Astrocyte (in vitro differentiated cells and primary cell): ENCODE data around the gene AP1G2. TPM values are rescaled to one million over a fixed set of nuclear protein-coding genes. Genes with fewer than 3 reads are reported as not detected.

Experiments used
- DNase-seq: peaks from one replicate; pipeline ENCODE4 v3.0.0-alpha.2; 2010; ENCODE audit warnings: low read depth
- FAIRE-seq: peaks from 2 replicates; lab custom pipeline; 2011; peaks lifted over from hg19 to GRCh38; lab: Jason Lieb, UNC
- H2AFZ ChIP-seq: 2 replicates; pipeline ENCODE4 v1.6.0; 2012; ENCODE audit warnings: low read depth, low read length, inconsistent platforms
- H3K27ac ChIP-seq: 2 replicates; pipeline ENCODE4 v1.5.1; 2011; ENCODE audit warnings: low read depth, low read length, inconsistent platforms
- H3K27me3 ChIP-seq: 2 replicates; pipeline ENCODE4 v1.6.0; 2011; ENCODE audit warnings: low read length, inconsistent platforms; ENCODE audit not compliant: insufficient read depth
- H3K36me3 ChIP-seq: 2 replicates; pipeline ENCODE4 v1.5.1; 2011; ENCODE audit warnings: low read length, inconsistent platforms; ENCODE audit not compliant: insufficient read depth
- H3K4me1 ChIP-seq: 2 replicates; pipeline ENCODE4 v1.5.1; 2011; ENCODE audit warnings: low read length, inconsistent platforms; ENCODE audit not compliant: insufficient read depth
- H3K4me2 ChIP-seq: 2 replicates; pipeline ENCODE4 v1.6.0; 2012; ENCODE audit warnings: low read length, inconsistent platforms
- H3K4me3 ChIP-seq: 2 replicates; pipeline ENCODE4 v1.5.1; 2011; ENCODE audit warnings: low read depth, mild to moderate bottlenecking, low read length, inconsistent platforms; ENCODE audit not compliant: insufficient read depth
- H3K79me2 ChIP-seq: 2 replicates; pipeline ENCODE4 v1.6.0; 2012; ENCODE audit warnings: mild to moderate bottlenecking, low read length, inconsistent platforms; ENCODE audit not compliant: insufficient read depth
- H3K9ac ChIP-seq: 2 replicates; pipeline ENCODE4 v1.6.0; 2012; ENCODE audit warnings: mild to moderate bottlenecking, low read length, inconsistent platforms
- H3K9me3 ChIP-seq: 2 replicates; pipeline ENCODE4 v1.5.1; 2012; ENCODE audit warnings: low read depth, mild to moderate bottlenecking, low read length, inconsistent platforms; ENCODE audit not compliant: insufficient read depth
- H4K20me1 ChIP-seq: 2 replicates; pipeline ENCODE4 v1.6.0; 2012; ENCODE audit warnings: low read length, inconsistent platforms; ENCODE audit not compliant: insufficient read depth
- H3K27ac Mint-ChIP-seq: one replicate; pipeline ENCODE4 v1.8.0; 2021; ENCODE audit warnings: mild to moderate bottlenecking, mixed read lengths; ENCODE audit not compliant: unreplicated experiment
- H3K27me3 Mint-ChIP-seq: one replicate; pipeline ENCODE4 v1.8.0; 2021; ENCODE audit warnings: low read depth, mixed read lengths; ENCODE audit not compliant: unreplicated experiment
- H3K36me3 Mint-ChIP-seq: one replicate; pipeline ENCODE4 v1.8.0; 2021; ENCODE audit warnings: low read depth, mixed read lengths; ENCODE audit not compliant: unreplicated experiment
- H3K4me1 Mint-ChIP-seq: one replicate; pipeline ENCODE4 v1.8.0; 2021; ENCODE audit warnings: low read depth, mixed read lengths; ENCODE audit not compliant: unreplicated experiment
- H3K4me3 Mint-ChIP-seq: one replicate; pipeline ENCODE4 v1.8.0; 2021; ENCODE audit warnings: mild to moderate bottlenecking, moderate library complexity, mixed read lengths; ENCODE audit not compliant: unreplicated experiment
- H3K9me3 Mint-ChIP-seq: one replicate; pipeline ENCODE4 v1.8.0; 2021; ENCODE audit warnings: mild to moderate bottlenecking, mixed read lengths; ENCODE audit not compliant: unreplicated experiment
- EZH2 ChIP-seq: IDR thresholded peaks from 2 replicates; pipeline ENCODE4 v1.6.1; 2012; ENCODE audit warnings: mild to moderate bottlenecking, low read length, inconsistent platforms; ENCODE audit not compliant: insufficient read depth
- total RNA-seq: library from RNA; stranded (reverse); gene quantifications from 2 replicates; pipeline ENCODE4 v1.2.1, GENCODE V29; 2021
- TF ChIP-seq, protein P1 (sequence below): IDR thresholded peaks from 2 replicates; pipeline ENCODE4 v1.5.1; 2011; ENCODE audit warnings: low read depth, mild to moderate bottlenecking, inconsistent platforms, low read length, moderate library complexity; ENCODE audit not compliant: insufficient read depth

AP1G2 gene
- total RNA-seq, 1 donor from 2014 or later, result 80.9 TPM

DNA sequence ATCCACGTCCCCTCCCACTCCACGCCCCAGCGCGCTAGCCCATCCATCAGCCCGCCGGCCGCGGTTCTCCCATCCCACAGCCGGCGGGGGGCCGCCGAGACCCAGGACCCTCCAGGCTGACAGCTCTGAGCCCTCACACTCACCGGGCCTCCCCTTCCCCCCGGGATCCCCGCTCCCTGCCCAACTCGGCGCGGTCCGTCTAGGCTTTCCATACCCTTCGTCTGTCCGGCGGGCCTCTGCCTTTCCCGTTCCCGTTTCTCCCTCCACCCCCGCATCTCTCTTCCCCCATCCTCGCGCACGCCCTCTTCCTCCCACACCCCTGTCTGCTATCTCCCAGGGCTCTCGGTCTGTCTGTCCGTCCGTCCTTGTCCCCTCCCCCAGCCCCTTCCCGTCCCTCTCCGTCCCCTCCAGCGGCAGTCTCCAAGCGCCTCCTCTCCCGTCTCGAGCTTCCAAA, 16.8 kb downstream of the AP1G2 start:
- H3K36me3 Mint-ChIP-seq, result no peaks in the 10 kb centered on the region
- H3K9me3 Mint-ChIP-seq, result no peaks in the 10 kb centered on the region
- H3K4me2 ChIP-seq, result peak overlapping the region; percentile 98
- no peak overlapping the region for H3K27ac ChIP-seq
- peak overlapping the region; percentile 80 for H2AFZ ChIP-seq
- H3K4me1 Mint-ChIP-seq, result peaks cover 5% of the 10 kb centered on the region
- H4K20me1 ChIP-seq, result no peaks in the 10 kb centered on the region
- peaks cover 20% of the 10 kb centered on the region for H3K4me1 ChIP-seq
- no peaks in the 10 kb centered on the region for H3K9me3 ChIP-seq
- peak overlapping the region; percentile 81 for H3K9ac ChIP-seq
- H3K79me2 ChIP-seq, result peaks cover 5% of the 10 kb centered on the region
- H3K36me3 ChIP-seq, result no peaks in the 10 kb centered on the region
- H3K4me3 Mint-ChIP-seq, result no peak overlapping the region
- H3K27ac Mint-ChIP-seq, result peak overlapping the region; percentile 78
- FAIRE-seq, result no peak
- no peaks in the 10 kb centered on the region for H3K27me3 ChIP-seq
- H3K27me3 Mint-ChIP-seq, result no peaks in the 10 kb centered on the region
- TF ChIP-seq, protein P1, sequence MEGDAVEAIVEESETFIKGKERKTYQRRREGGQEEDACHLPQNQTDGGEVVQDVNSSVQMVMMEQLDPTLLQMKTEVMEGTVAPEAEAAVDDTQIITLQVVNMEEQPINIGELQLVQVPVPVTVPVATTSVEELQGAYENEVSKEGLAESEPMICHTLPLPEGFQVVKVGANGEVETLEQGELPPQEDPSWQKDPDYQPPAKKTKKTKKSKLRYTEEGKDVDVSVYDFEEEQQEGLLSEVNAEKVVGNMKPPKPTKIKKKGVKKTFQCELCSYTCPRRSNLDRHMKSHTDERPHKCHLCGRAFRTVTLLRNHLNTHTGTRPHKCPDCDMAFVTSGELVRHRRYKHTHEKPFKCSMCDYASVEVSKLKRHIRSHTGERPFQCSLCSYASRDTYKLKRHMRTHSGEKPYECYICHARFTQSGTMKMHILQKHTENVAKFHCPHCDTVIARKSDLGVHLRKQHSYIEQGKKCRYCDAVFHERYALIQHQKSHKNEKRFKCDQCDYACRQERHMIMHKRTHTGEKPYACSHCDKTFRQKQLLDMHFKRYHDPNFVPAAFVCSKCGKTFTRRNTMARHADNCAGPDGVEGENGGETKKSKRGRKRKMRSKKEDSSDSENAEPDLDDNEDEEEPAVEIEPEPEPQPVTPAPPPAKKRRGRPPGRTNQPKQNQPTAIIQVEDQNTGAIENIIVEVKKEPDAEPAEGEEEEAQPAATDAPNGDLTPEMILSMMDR, result no peak
- TF ChIP-seq EZH2, result no peak
- no peak for DNase-seq
- H3K4me3 ChIP-seq, result peak overlapping the region; percentile 73

DNA sequence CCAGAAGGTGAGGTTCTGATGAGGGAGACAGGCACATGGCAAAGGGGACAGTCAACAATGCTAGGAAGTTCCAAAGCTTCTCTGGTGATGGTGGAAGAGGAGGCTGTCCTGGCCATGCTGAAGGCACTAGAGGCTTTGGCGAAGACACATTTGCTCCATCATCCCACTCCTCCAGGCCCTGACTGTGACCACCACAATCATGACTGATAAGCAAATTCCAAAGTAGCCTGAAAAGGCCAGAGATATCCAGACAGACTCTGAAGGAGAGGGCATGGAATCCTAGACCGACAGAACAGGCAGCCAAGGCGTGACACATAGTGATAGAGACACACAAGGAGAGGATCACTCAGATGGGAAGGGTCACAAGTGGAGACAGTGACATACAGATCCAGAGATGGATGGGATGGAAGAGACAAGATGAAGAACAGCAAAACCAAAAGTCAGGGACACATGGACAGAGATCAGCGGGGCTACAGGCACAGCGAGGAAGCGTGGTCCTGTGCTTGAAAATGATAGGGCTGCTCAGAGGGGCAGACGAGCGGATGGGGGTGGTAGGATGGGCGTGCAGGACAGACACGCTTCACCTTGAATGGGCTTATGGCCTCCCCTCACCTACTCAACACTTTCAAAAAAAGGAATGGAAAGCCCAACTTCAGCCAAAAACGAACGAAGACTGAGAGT, 17.3 kb downstream of the AP1G2 start:
- no peak for FAIRE-seq
- H3K4me1 Mint-ChIP-seq, result peaks cover 8% of the 10 kb centered on the region
- peak overlapping the region; percentile 81 for H3K9ac ChIP-seq
- peaks cover 5% of the 10 kb centered on the region for H3K79me2 ChIP-seq
- no peaks in the 10 kb centered on the region for H3K27me3 Mint-ChIP-seq
- peaks cover 2% of the 10 kb centered on the region for H3K36me3 Mint-ChIP-seq
- no peaks in the 10 kb centered on the region for H4K20me1 ChIP-seq
- peak overlapping the region; percentile 73 for H3K4me3 ChIP-seq
- H3K27me3 ChIP-seq, result no peaks in the 10 kb centered on the region
- H3K9me3 Mint-ChIP-seq, result peaks cover 2% of the 10 kb centered on the region
- no peak overlapping the region for H3K4me3 Mint-ChIP-seq
- no peak overlapping the region for H3K27ac Mint-ChIP-seq
- H2AFZ ChIP-seq, result peak overlapping the region; percentile 80
- H3K36me3 ChIP-seq, result no peaks in the 10 kb centered on the region
- H3K9me3 ChIP-seq, result no peaks in the 10 kb centered on the region
- TF ChIP-seq, protein P1, result no peak
- TF ChIP-seq EZH2, result no peak
- H3K27ac ChIP-seq, result no peak overlapping the region
- no peak for DNase-seq
- peaks cover 20% of the 10 kb centered on the region for H3K4me1 ChIP-seq
- peak overlapping the region; percentile 98 for H3K4me2 ChIP-seq
